ENCODE data around the gene AKAP13. TPM values are rescaled to one million over a fixed set of nuclear protein-coding genes. Genes with fewer than 3 reads are reported as not detected.

Gene AKAP13
- polyA plus RNA-seq, 4 donors = 39.4 to 71.6 (median 58.5) TPM

- Histone ChIP-seq H3K4me3 (ENCODE audit: low read depth in 1 of 3, low read length in 3 of 3) (no peak overlapping the region), H3K27ac (ENCODE audit: low read depth in 1 of 3, low read length in 2 of 3) (peak overlapping the region in 1 of 3 donors; percentile 39), H3K27me3 (ENCODE audit: control insufficient read depth in 3 of 3, insufficient read depth in 3 of 3, low read length in 3 of 3) (no peaks in the 10 kb centered on the region), H3K9me3 (ENCODE audit: control insufficient read depth in 2 of 2, insufficient read depth in 1 of 2, low read depth in 1 of 2, low read length in 1 of 2) (no peaks in the 10 kb centered on the region), H3K4me1 (ENCODE audit: control insufficient read depth in 3 of 3, insufficient read depth in 2 of 3, low read depth in 1 of 3, low read length in 2 of 3) (peaks cover 8 to 34% (median 16%) of the 10 kb centered on the region in 3 donors), H3K36me3 (ENCODE audit: control insufficient read depth in 3 of 3, insufficient read depth in 2 of 3, low read depth in 1 of 3, low read length in 3 of 3) (peaks cover 0 to 3% (median 0%) of the 10 kb centered on the region in 3 donors)
- DNase-seq (no peak), FAIRE-seq (no peak)
- WGBS, 3 donors = 70 to 75% (median 72%) methylated on average over 7 of the region's 7 CpGs
These were observed 24.8 kb downstream of the AKAP13 start for GRCh38 chr15:85404918-85405866.

- FAIRE-seq = no peak
- Histone ChIP-seq H3K4me3 (ENCODE audit: low read depth in 1 of 3, low read length in 3 of 3) (no peak overlapping the region), H3K9me3 (ENCODE audit: control insufficient read depth in 2 of 2, insufficient read depth in 1 of 2, low read depth in 1 of 2, low read length in 1 of 2) (no peaks in the 10 kb centered on the region), H3K27ac (ENCODE audit: low read depth in 1 of 3, low read length in 2 of 3) (no peak overlapping the region), H3K36me3 (ENCODE audit: control insufficient read depth in 3 of 3, insufficient read depth in 2 of 3, low read depth in 1 of 3, low read length in 3 of 3) (peaks cover 0 to 3% (median 0%) of the 10 kb centered on the region in 3 donors), H3K4me1 (ENCODE audit: control insufficient read depth in 3 of 3, insufficient read depth in 2 of 3, low read depth in 1 of 3, low read length in 2 of 3) (peaks cover 7 to 28% (median 16%) of the 10 kb centered on the region in 3 donors), H3K27me3 (ENCODE audit: control insufficient read depth in 3 of 3, insufficient read depth in 3 of 3, low read length in 3 of 3) (no peaks in the 10 kb centered on the region)
- 98 to 99% (median 98%) methylated on average over 3 to 4 of the region's 4 CpGs for WGBS, 3 donors
- no peak for DNase-seq
These were observed 26.5 kb downstream of the AKAP13 start for GRCh38 chr15:85406916-85407315.

GRCh38 chr15:85407421-85408269 lies 27.2 kb downstream of the AKAP13 start:
- Histone ChIP-seq H3K36me3 (ENCODE audit: control insufficient read depth in 3 of 3, insufficient read depth in 2 of 3, low read depth in 1 of 3, low read length in 3 of 3) (peaks cover 0 to 3% (median 0%) of the 10 kb centered on the region in 3 donors), H3K9me3 (ENCODE audit: control insufficient read depth in 2 of 2, insufficient read depth in 1 of 2, low read depth in 1 of 2, low read length in 1 of 2) (no peaks in the 10 kb centered on the region), H3K27ac (ENCODE audit: low read depth in 1 of 3, low read length in 2 of 3) (peak overlapping the region in 1 of 3 donors; percentile 43), H3K4me1 (ENCODE audit: control insufficient read depth in 3 of 3, insufficient read depth in 2 of 3, low read depth in 1 of 3, low read length in 2 of 3) (peaks cover 3 to 21% (median 14%) of the 10 kb centered on the region in 3 donors), H3K27me3 (ENCODE audit: control insufficient read depth in 3 of 3, insufficient read depth in 3 of 3, low read length in 3 of 3) (no peaks in the 10 kb centered on the region), H3K4me3 (ENCODE audit: low read depth in 1 of 3, low read length in 3 of 3) (no peak overlapping the region)
- DNase-seq (no peak), FAIRE-seq (no peak)
- 86 to 92% (median 90%) methylated on average over 6 of the region's 6 CpGs for WGBS, 3 donors

- Histone ChIP-seq H3K4me3 (ENCODE audit: low read depth in 1 of 3, low read length in 3 of 3) (no peak overlapping the region), H3K27me3 (ENCODE audit: control insufficient read depth in 3 of 3, insufficient read depth in 3 of 3, low read length in 3 of 3) (no peaks in the 10 kb centered on the region), H3K9me3 (ENCODE audit: control insufficient read depth in 2 of 2, insufficient read depth in 1 of 2, low read depth in 1 of 2, low read length in 1 of 2) (no peaks in the 10 kb centered on the region), H3K36me3 (ENCODE audit: control insufficient read depth in 3 of 3, insufficient read depth in 2 of 3, low read depth in 1 of 3, low read length in 3 of 3) (peaks cover 0 to 3% (median 0%) of the 10 kb centered on the region in 3 donors), H3K4me1 (ENCODE audit: control insufficient read depth in 3 of 3, insufficient read depth in 2 of 3, low read depth in 1 of 3, low read length in 2 of 3) (peaks cover 3 to 26% (median 13%) of the 10 kb centered on the region in 3 donors), H3K27ac (ENCODE audit: low read depth in 1 of 3, low read length in 2 of 3) (no peak overlapping the region)
- FAIRE-seq (no peak), DNase-seq (no peak)
- WGBS, 3 donors = 71 to 92% (median 77%) methylated on average over 6 of the region's 6 CpGs
These were observed 27.9 kb downstream of the AKAP13 start for GRCh38 chr15:85408270-85408746.

- no peak overlapping the region for H3K4me3 ChIP-seq (ENCODE audit: low read depth in 1 of 3, low read length in 3 of 3)
- no peaks in the 10 kb centered on the region for H3K9me3 ChIP-seq (ENCODE audit: control insufficient read depth in 2 of 2, insufficient read depth in 1 of 2, low read depth in 1 of 2, low read length in 1 of 2)
- no peaks in the 10 kb centered on the region for H3K36me3 ChIP-seq (ENCODE audit: control insufficient read depth in 3 of 3, insufficient read depth in 2 of 3, low read depth in 1 of 3, low read length in 3 of 3)
- H3K27me3 ChIP-seq (ENCODE audit: control insufficient read depth in 3 of 3, insufficient read depth in 3 of 3, low read length in 3 of 3) = no peaks in the 10 kb centered on the region
- peaks cover 0 to 20% (median 0%) of the 10 kb centered on the region in 3 donors for H3K4me1 ChIP-seq (ENCODE audit: control insufficient read depth in 3 of 3, insufficient read depth in 2 of 3, low read depth in 1 of 3, low read length in 2 of 3)
- WGBS, 3 donors = 37 to 44% (median 38%) methylated on average over 3 of the region's 3 CpGs
- DNase-seq (no peak), FAIRE-seq (no peak)
- H3K27ac ChIP-seq (ENCODE audit: low read depth in 1 of 3, low read length in 2 of 3) = no peak overlapping the region
These were observed 31.7 kb downstream of the AKAP13 start for GRCh38 chr15:85412066-85412465.

GRCh38 chr15:85412956-85413854 lies 32.8 kb downstream of the AKAP13 start:
- WGBS, 3 donors = 61 to 72% (median 61%) methylated on average over 14 of the region's 14 CpGs
- Histone ChIP-seq H3K36me3 (ENCODE audit: control insufficient read depth in 3 of 3, insufficient read depth in 2 of 3, low read depth in 1 of 3, low read length in 3 of 3) (no peaks in the 10 kb centered on the region), H3K9me3 (ENCODE audit: control insufficient read depth in 2 of 2, insufficient read depth in 1 of 2, low read depth in 1 of 2, low read length in 1 of 2) (no peaks in the 10 kb centered on the region), H3K4me1 (ENCODE audit: control insufficient read depth in 3 of 3, insufficient read depth in 2 of 3, low read depth in 1 of 3, low read length in 2 of 3) (peaks cover 0 to 12% (median 0%) of the 10 kb centered on the region in 3 donors), H3K4me3 (ENCODE audit: low read depth in 1 of 3, low read length in 3 of 3) (no peak overlapping the region), H3K27ac (ENCODE audit: low read depth in 1 of 3, low read length in 2 of 3) (peak overlapping the region in 2 of 3 donors; percentile 55 to 83), H3K27me3 (ENCODE audit: control insufficient read depth in 3 of 3, insufficient read depth in 3 of 3, low read length in 3 of 3) (no peaks in the 10 kb centered on the region)
- peak; percentile 57 to 62 for DNase-seq
- no peak for FAIRE-seq

- peaks cover 0 to 8% (median 0%) of the 10 kb centered on the region in 3 donors for H3K4me1 ChIP-seq (ENCODE audit: control insufficient read depth in 3 of 3, insufficient read depth in 2 of 3, low read depth in 1 of 3, low read length in 2 of 3)
These were observed 33.6 kb downstream of the AKAP13 start for GRCh38 chr15:85414037-85414436.

More at GRCh38 chr15:85414037-85414436, 33.6 kb downstream of the AKAP13 start:
- no peak overlapping the region for H3K4me3 ChIP-seq (ENCODE audit: low read depth in 1 of 3, low read length in 3 of 3)
- no peaks in the 10 kb centered on the region for H3K27me3 ChIP-seq (ENCODE audit: control insufficient read depth in 3 of 3, insufficient read depth in 3 of 3, low read length in 3 of 3)
- DNase-seq = no peak
- no peaks in the 10 kb centered on the region for H3K36me3 ChIP-seq (ENCODE audit: control insufficient read depth in 3 of 3, insufficient read depth in 2 of 3, low read depth in 1 of 3, low read length in 3 of 3)
- 68 to 82% (median 70%) methylated on average over 4 of the region's 4 CpGs for WGBS, 3 donors
- H3K27ac ChIP-seq (ENCODE audit: low read depth in 1 of 3, low read length in 2 of 3) = peak overlapping the region in 1 of 3 donors; percentile 24
- H3K9me3 ChIP-seq (ENCODE audit: control insufficient read depth in 2 of 2, insufficient read depth in 1 of 2, low read depth in 1 of 2, low read length in 1 of 2) = no peaks in the 10 kb centered on the region
- FAIRE-seq = no peak
